ENCODE results near the gene GNPTG.

DNA sequence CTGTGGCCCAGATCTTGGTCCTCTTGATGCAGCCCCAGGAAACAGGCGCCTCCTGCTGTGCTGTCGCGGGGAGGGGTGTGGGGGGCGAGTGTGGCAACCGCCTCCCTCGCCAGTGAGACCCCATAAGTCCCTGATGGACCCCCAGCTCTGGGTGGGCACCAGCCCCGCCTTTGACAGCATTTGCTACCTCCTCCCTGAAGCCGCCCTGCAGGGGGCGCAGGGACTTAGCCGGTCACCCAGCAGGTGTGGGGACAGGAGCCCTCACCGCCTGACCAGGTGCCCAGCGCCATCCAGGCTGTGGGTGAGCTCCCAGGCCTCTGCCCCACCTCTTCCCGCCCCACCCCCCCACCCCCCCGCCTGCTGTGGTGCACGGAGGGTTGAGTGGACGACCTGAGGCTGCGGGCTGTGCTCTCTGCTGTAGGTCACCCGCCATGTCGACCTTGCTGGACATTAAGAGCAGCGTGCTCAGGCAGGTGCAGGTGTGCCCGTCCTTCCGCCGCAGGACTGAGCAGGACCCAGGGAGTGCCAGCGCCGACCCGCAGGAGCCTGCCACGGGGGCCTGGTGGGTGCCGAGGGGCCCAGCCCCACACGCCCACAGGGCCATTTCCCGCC is 13.5 kb upstream of the GNPTG start:
- TF ChIP-seq, protein P1, sequence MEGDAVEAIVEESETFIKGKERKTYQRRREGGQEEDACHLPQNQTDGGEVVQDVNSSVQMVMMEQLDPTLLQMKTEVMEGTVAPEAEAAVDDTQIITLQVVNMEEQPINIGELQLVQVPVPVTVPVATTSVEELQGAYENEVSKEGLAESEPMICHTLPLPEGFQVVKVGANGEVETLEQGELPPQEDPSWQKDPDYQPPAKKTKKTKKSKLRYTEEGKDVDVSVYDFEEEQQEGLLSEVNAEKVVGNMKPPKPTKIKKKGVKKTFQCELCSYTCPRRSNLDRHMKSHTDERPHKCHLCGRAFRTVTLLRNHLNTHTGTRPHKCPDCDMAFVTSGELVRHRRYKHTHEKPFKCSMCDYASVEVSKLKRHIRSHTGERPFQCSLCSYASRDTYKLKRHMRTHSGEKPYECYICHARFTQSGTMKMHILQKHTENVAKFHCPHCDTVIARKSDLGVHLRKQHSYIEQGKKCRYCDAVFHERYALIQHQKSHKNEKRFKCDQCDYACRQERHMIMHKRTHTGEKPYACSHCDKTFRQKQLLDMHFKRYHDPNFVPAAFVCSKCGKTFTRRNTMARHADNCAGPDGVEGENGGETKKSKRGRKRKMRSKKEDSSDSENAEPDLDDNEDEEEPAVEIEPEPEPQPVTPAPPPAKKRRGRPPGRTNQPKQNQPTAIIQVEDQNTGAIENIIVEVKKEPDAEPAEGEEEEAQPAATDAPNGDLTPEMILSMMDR (IDR thresholded peaks at IDR 0.05): peak; percentile 56
- TF ChIP-seq EZH2phosphoT487 (IDR thresholded peaks at IDR 0.05) (no peak), EZH2 (IDR thresholded peaks at IDR 0.05) (no peak)
